PFSK-1 (cell line): ENCODE data around the gene OSBPL10.

ENCODE experiments used
- FOXP2 ChIP-seq: optimal IDR thresholded peaks from 2 replicates; pipeline ENCODE3; 2011; ENCODE audit warnings: borderline replicate concordance, control low read depth, inconsistent platforms; ENCODE audit not compliant: insufficient read depth; ENCODE audit errors: extremely low read length, extremely low read depth
- POLR2AphosphoS5 ChIP-seq: IDR thresholded peaks from 2 replicates; pipeline ENCODE4 v1.6.1; 2012; ENCODE audit warnings: low read depth, mild to moderate bottlenecking, control low read depth, low read length, moderate library complexity
- SIN3A ChIP-seq: IDR thresholded peaks from 2 replicates; pipeline ENCODE4 v1.6.1; 2012; ENCODE audit warnings: mild to moderate bottlenecking, low read length, moderate library complexity, borderline replicate concordance; ENCODE audit not compliant: insufficient read depth
- TAF1 ChIP-seq: IDR thresholded peaks from 2 replicates; pipeline ENCODE4 v1.6.1; 2012; ENCODE audit warnings: low read length, control low read depth, borderline replicate concordance; ENCODE audit not compliant: insufficient read depth
- TF ChIP-seq, protein P1 (sequence below), 2 experiments: IDR thresholded peaks; 2 replicates each; pipeline versions ENCODE4 v1.6.1 to v1.8.0; 2011 to 2012; ENCODE audit warnings: low read depth in 2 of 2, low read length in 2 of 2, control low read depth in 1 of 2, inconsistent platforms in 1 of 2, mild to moderate bottlenecking in 1 of 2, moderate library complexity in 1 of 2; ENCODE audit not compliant: insufficient read depth in 1 of 2

OSBPL10 gene

DNA sequence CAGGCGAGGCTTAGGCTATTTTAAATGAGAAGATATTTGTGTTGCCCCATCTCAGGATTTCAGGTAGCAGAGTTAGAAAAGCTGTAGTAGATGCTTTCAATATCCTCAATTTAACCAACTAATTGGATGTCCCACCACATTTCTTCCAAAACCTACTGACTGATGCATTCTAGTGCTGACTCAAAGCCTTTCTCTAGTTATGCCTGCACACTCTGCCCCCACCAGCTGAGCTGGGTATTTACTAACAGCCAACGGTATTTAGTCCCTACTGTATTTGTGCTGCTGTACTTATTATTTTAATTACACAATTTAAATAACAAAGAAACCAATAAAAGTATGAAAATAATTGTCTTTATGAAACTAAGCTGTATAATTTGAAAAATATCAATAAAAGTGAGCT is 139.5 kb downstream of the OSBPL10 start:
- TF ChIP-seq, protein P1, sequence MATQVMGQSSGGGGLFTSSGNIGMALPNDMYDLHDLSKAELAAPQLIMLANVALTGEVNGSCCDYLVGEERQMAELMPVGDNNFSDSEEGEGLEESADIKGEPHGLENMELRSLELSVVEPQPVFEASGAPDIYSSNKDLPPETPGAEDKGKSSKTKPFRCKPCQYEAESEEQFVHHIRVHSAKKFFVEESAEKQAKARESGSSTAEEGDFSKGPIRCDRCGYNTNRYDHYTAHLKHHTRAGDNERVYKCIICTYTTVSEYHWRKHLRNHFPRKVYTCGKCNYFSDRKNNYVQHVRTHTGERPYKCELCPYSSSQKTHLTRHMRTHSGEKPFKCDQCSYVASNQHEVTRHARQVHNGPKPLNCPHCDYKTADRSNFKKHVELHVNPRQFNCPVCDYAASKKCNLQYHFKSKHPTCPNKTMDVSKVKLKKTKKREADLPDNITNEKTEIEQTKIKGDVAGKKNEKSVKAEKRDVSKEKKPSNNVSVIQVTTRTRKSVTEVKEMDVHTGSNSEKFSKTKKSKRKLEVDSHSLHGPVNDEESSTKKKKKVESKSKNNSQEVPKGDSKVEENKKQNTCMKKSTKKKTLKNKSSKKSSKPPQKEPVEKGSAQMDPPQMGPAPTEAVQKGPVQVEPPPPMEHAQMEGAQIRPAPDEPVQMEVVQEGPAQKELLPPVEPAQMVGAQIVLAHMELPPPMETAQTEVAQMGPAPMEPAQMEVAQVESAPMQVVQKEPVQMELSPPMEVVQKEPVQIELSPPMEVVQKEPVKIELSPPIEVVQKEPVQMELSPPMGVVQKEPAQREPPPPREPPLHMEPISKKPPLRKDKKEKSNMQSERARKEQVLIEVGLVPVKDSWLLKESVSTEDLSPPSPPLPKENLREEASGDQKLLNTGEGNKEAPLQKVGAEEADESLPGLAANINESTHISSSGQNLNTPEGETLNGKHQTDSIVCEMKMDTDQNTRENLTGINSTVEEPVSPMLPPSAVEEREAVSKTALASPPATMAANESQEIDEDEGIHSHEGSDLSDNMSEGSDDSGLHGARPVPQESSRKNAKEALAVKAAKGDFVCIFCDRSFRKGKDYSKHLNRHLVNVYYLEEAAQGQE (IDR thresholded peaks at IDR 0.05; ENCODE audit: insufficient read depth in 1 of 2, low read depth in 2 of 2, low read length in 2 of 2) = no peak
- no peak for TF ChIP-seq FOXP2
- TF ChIP-seq TAF1 = no peak
- no peak for TF ChIP-seq SIN3A
- no peak for TF ChIP-seq POLR2AphosphoS5

DNA sequence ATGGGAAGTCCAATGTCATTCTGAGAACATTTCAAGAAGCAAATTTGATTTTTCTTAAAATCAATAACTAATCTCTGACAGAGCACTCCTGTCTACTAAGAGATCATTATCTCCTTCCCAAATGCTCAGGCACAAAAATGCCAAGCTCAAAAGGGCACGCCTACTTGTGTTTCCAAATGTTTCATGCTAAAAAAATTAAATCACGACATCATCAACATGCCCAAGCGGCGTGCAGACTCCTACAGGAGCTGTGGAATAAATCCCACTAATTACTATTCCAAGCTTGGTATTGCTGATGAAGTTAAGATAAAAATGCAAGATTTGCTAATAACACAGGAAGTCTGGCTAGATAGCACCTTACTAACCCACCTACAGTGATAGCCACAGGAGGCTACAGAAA is 140.8 kb downstream of the OSBPL10 start:
- TF ChIP-seq TAF1 = no peak
- TF ChIP-seq, protein P1 (IDR thresholded peaks at IDR 0.05; ENCODE audit: insufficient read depth in 1 of 2, low read depth in 2 of 2, low read length in 2 of 2) = no peak
- TF ChIP-seq FOXP2 = no peak
- no peak for TF ChIP-seq SIN3A
- no peak for TF ChIP-seq POLR2AphosphoS5

DNA sequence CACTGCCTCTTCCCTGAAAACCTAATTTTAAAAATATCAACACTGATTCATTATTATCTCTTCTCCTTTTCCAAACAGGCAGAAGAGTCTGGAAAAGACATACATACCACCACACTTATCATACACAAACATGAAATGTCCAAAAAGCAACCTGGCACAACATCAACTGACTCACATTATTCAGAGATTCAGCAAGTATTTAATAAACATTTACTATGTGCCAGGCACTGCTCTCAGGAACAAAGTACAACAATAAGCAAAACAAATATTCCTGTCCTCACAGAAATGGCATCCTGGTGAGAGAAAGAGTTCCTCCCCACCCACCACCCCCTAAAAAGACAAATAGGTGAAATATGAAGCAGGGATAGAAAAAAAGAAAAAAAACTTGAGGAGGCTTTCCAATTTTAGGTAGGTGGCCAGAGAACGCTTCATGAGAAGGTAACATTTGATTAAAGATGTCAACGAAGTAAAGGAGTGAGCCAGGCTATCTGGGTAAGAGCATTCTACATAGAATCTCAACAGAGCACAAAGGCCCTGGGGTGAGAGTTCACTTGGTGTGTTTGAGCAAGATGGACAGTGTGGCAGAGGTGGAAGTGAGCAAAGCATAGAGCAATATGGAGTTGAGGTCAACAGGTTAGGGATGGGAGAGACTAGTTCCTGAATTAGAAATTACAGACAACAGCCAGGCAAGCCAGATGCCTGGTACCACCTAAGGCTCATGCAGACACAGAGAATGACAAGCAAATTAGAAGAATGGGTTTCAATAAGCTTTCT is 141.7 kb downstream of the OSBPL10 start:
- TF ChIP-seq, protein P1 (IDR thresholded peaks at IDR 0.05; ENCODE audit: insufficient read depth in 1 of 2, low read depth in 2 of 2, low read length in 2 of 2) = no peak
- TF ChIP-seq FOXP2 (no peak), SIN3A (no peak), POLR2AphosphoS5 (no peak), TAF1 (no peak)

DNA sequence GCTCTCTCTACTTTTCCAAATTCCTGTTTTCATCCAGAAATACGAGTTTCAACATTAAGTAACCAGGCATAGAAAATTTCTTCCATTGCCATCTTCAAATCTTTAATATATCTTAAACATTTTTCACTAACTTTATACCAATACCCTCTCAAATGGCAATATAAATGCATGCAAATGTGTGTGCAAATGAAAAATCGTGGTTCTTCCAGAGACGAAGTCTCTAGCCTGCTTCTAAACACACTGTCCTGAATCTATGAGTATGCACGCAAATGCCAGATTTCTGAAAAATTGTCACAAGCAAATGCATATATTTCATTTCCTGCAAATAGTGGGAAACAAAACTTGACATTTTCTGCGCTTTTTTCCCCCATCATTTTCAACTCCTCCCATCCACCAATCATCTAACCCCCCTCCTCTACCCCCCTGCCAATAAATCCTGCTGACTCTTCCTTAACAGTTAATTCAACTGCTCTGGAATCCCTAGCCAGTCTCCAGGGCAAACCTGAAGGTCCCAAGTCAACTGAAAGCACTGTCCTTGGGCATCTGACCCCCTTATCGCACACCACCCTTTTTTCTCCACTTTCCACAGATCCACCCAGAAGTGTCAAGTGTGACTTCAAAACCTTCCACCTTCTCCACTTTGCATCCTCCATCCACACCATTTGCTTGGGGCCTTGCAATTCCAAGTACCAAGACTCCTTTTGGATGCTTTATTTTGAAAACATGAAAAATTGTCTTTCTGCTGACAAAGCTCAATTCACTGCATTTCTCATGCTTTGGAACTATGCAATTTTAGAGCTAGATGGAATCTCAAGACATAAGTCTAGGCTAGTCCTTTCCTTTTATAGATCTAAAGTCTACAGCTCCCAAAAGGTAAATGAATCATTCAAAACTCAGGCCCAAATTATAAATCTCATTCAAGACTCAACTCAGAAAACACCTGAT is 144.7 kb downstream of the OSBPL10 start:
- TF ChIP-seq SIN3A (no peak), POLR2AphosphoS5 (no peak), TAF1 (no peak), FOXP2 (no peak)
- TF ChIP-seq, protein P1 (IDR thresholded peaks at IDR 0.05; ENCODE audit: insufficient read depth in 1 of 2, low read depth in 2 of 2, low read length in 2 of 2) = no peak
